KMS-11 (cell line): ENCODE data around the gene ESRRB.

Experiments
- H2AFZ ChIP-seq: fragments of 200-600 bp; sonication (generic); 2 replicates; pipeline ENCODE4 v1.6.1; 2016; ENCODE audit warnings: antibody characterized with exemption, mixed run types, low read depth
- H3K27ac ChIP-seq: fragments of 200-600 bp; sonication (generic); 2 replicates; pipeline ENCODE4 v1.6.1; 2016; ENCODE audit warnings: mild to moderate bottlenecking, mixed run types
- H3K27me3 ChIP-seq: fragments of 200-600 bp; sonication (generic); 2 replicates; pipeline ENCODE4 v1.6.1; 2017; ENCODE audit warnings: mild to moderate bottlenecking, low read depth, mixed run types, moderate library complexity; ENCODE audit not compliant: insufficient read depth
- H3K36me3 ChIP-seq: fragments of 200-600 bp; sonication (generic); 2 replicates; pipeline ENCODE4 v1.6.1; 2017; ENCODE audit warnings: mild to moderate bottlenecking, mixed run types; ENCODE audit not compliant: insufficient read depth
- H3K4me1 ChIP-seq: fragments of 200-600 bp; sonication (generic); 2 replicates; pipeline ENCODE4 v1.6.1; 2016; ENCODE audit warnings: mild to moderate bottlenecking, low read depth, mixed run types; ENCODE audit not compliant: poor library complexity, severe bottlenecking
- H3K4me2 ChIP-seq: fragments of 200-600 bp; sonication (generic); 2 replicates; pipeline ENCODE4 v1.7.0; 2016; ENCODE audit warnings: mild to moderate bottlenecking, mixed run types
- H3K4me3 ChIP-seq: fragments of 200-600 bp; sonication (generic); IDR thresholded peaks from 2 replicates; pipeline ENCODE4 v1.6.1; 2017; ENCODE audit warnings: low read depth, low read length, mixed read lengths; ENCODE audit not compliant: insufficient read depth
- H3K79me2 ChIP-seq: fragments of 200-600 bp; sonication (generic); 2 replicates; pipeline ENCODE4 v1.6.1; 2016; ENCODE audit warnings: low read depth, mixed run types; ENCODE audit not compliant: insufficient read depth
- H3K9ac ChIP-seq: fragments of 200-600 bp; sonication (generic); 2 replicates; pipeline ENCODE4 v1.6.1; 2016; ENCODE audit warnings: mild to moderate bottlenecking, mixed run types
- H4K20me1 ChIP-seq: fragments of 200-600 bp; sonication (generic); 2 replicates; pipeline ENCODE4 v1.6.1; 2016; ENCODE audit warnings: mild to moderate bottlenecking, mixed run types; ENCODE audit not compliant: insufficient read depth
- TF ChIP-seq, protein P1 (sequence below): fragments of 200-600 bp; sonication (generic); conservative IDR thresholded peaks from 2 replicates; pipeline ENCODE4 v1.6.1; 2017; ENCODE audit warnings: low read depth, mild to moderate bottlenecking, antibody characterized with exemption, low read length, moderate library complexity, mixed read lengths

The ESRRB gene

DNA sequence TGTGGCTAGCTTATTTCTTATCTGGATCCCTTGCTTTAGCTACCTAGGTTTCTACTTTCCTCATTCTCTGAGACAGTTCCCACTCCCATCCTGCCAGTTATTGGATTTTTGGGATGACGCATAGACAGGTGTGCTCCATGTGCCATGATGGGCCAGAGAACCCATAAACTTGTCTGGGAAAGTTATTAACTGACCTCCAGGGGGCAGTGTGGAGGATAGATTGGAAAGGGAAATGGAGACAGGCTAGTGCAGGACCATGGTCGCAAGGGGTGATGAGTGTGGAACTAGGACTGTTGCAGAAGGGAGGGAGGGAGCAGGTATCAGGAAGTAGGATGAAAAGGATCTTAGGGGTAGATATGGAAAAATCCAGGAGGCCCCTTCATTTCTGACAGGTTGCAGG is 80.3 kb downstream of the ESRRB start:
- Histone ChIP-seq H3K36me3 (no peaks in the 10 kb centered on the region), H3K27ac (no peak overlapping the region), H3K4me2 (no peak overlapping the region), H3K9ac (no peak overlapping the region), H3K4me1 (no peaks in the 10 kb centered on the region), H3K27me3 (no peaks in the 10 kb centered on the region), H2AFZ (no peak overlapping the region), H3K4me3 (no peak overlapping the region), H4K20me1 (no peaks in the 10 kb centered on the region), H3K79me2 (no peaks in the 10 kb centered on the region)
- TF ChIP-seq, protein P1, sequence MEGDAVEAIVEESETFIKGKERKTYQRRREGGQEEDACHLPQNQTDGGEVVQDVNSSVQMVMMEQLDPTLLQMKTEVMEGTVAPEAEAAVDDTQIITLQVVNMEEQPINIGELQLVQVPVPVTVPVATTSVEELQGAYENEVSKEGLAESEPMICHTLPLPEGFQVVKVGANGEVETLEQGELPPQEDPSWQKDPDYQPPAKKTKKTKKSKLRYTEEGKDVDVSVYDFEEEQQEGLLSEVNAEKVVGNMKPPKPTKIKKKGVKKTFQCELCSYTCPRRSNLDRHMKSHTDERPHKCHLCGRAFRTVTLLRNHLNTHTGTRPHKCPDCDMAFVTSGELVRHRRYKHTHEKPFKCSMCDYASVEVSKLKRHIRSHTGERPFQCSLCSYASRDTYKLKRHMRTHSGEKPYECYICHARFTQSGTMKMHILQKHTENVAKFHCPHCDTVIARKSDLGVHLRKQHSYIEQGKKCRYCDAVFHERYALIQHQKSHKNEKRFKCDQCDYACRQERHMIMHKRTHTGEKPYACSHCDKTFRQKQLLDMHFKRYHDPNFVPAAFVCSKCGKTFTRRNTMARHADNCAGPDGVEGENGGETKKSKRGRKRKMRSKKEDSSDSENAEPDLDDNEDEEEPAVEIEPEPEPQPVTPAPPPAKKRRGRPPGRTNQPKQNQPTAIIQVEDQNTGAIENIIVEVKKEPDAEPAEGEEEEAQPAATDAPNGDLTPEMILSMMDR: peak; percentile 69

DNA sequence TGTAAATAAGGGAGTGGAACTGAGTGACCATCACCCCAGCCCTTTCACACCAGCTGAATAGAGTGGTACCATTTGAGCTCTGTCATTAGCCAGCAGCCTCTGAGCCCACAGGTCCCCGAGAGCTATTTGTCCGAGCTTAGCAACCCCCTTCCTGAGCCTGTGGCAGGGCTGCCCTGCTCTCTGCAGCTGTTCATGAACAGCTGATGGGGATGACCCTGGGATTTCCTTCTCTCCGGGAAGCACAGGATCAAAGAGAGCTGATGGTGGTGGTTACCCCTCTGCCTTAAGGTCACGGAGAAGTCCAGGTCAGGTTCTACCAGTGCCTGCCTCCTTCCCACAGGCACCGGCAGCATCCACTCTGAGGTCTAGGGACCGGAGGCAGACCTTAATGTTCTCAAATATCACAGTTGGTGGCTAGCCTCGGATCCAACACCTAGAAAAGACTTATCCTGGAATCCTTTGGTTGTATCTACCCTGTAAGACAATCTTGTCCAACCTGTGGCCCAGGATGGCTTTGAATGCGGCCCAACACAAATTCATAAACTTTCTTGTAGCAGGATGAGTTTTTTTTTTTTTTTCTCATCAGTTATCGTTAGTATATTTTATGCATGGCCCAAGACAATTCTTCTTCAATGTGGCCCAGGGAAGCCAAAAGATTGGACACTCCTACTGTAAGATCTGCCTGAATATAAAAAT is 81.1 kb downstream of the ESRRB start:
- Histone ChIP-seq H3K79me2 (no peaks in the 10 kb centered on the region), H4K20me1 (no peaks in the 10 kb centered on the region), H3K27ac (no peak overlapping the region), H3K36me3 (no peaks in the 10 kb centered on the region), H3K27me3 (no peaks in the 10 kb centered on the region), H3K4me3 (no peak overlapping the region), H3K9ac (no peak overlapping the region), H3K4me2 (no peak overlapping the region), H3K4me1 (no peaks in the 10 kb centered on the region), H2AFZ (no peak overlapping the region)
- TF ChIP-seq, protein P1: no peak

DNA sequence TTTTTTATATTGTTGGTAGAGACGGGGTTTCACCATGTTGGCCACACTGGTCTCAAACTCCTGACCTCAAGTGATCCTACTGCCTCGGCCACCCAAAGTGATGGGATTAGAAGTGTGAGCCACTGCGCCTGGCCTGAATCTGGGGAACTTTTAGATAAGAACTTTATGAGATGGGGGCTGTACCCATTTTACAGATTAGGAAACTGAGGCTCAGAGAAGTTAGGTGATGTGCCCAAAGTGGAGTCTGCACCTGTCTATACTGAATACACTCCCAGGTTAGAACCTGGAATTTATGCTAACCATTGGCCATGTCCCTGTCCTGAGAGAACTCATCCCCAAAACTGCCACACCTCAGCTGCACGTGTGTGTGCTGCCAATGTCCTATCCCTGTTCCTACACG is 81.9 kb downstream of the ESRRB start:
- TF ChIP-seq, protein P1: no peak
- Histone ChIP-seq H2AFZ (no peak overlapping the region), H3K79me2 (no peaks in the 10 kb centered on the region), H3K36me3 (no peaks in the 10 kb centered on the region), H3K4me1 (no peaks in the 10 kb centered on the region), H4K20me1 (no peaks in the 10 kb centered on the region), H3K4me2 (no peak overlapping the region), H3K9ac (no peak overlapping the region), H3K27ac (no peak overlapping the region), H3K4me3 (no peak overlapping the region), H3K27me3 (no peaks in the 10 kb centered on the region)

GRCh38 chr14:76461886-76462285 is 85.9 kb downstream of the ESRRB start:
- H3K36me3 ChIP-seq: no peaks in the 10 kb centered on the region
- no peak overlapping the region for H3K27ac ChIP-seq
- TF ChIP-seq, protein P1: no peak
- H4K20me1 ChIP-seq: no peaks in the 10 kb centered on the region
- no peak overlapping the region for H3K4me2 ChIP-seq
- no peak overlapping the region for H3K4me3 ChIP-seq
- H3K4me1 ChIP-seq: no peaks in the 10 kb centered on the region
- no peak overlapping the region for H3K9ac ChIP-seq
- no peak overlapping the region for H2AFZ ChIP-seq
- no peaks in the 10 kb centered on the region for H3K79me2 ChIP-seq
- H3K27me3 ChIP-seq: no peaks in the 10 kb centered on the region
